ENCODE results near the gene TTLL11.
"Not testable (repeated sequence)": the region's sequence is repeated elsewhere in the genome, so short reads cannot be mapped to it uniquely, and the experiment has no call there.

Gene TTLL11

GRCh38 chr9:121807823-121808278 is 285.3 kb downstream of the TTLL11 start:
- no peak for DNase-seq

- DNase-seq: no peak
These were observed 285.9 kb downstream of the TTLL11 start for GRCh38 chr9:121807069-121807822.

GRCh38 chr9:121802753-121803152 is 290.4 kb downstream of the TTLL11 start:
- no peak for DNase-seq

- no peak for DNase-seq
These were observed 291.5 kb downstream of the TTLL11 start for GRCh38 chr9:121801579-121801978.

GRCh38 chr9:121800376-121800775 is 292.7 kb downstream of the TTLL11 start:
- DNase-seq: no peak

- DNase-seq: no peak
These were observed 294.2 kb downstream of the TTLL11 start for GRCh38 chr9:121798941-121799340.

GRCh38 chr9:121797081-121797480 is 296.0 kb downstream of the TTLL11 start:
- no peak for DNase-seq

GRCh38 chr9:121794334-121794733 is 298.8 kb downstream of the TTLL11 start:
- DNase-seq: not testable (repeated sequence)

GRCh38 chr9:121792476-121792875 is 300.6 kb downstream of the TTLL11 start:
- DNase-seq: not testable (repeated sequence)

- DNase-seq: no peak
These were observed 302.3 kb downstream of the TTLL11 start for GRCh38 chr9:121790841-121791240.

GRCh38 chr9:121788686-121789366 is 304.3 kb downstream of the TTLL11 start:
- no peak for DNase-seq

- no peak for DNase-seq
These were observed 306.1 kb downstream of the TTLL11 start for GRCh38 chr9:121786998-121787422.

- DNase-seq: no peak
These were observed 306.6 kb downstream of the TTLL11 start for GRCh38 chr9:121786543-121786948.

GRCh38 chr9:121785673-121786542 is 307.2 kb downstream of the TTLL11 start:
- no peak for DNase-seq

GRCh38 chr9:121784731-121785411 is 308.2 kb downstream of the TTLL11 start:
- no peak for DNase-seq

- no peak for DNase-seq
These were observed 309.3 kb downstream of the TTLL11 start for GRCh38 chr9:121783521-121784507.

- DNase-seq: no peak
These were observed 310.0 kb downstream of the TTLL11 start for GRCh38 chr9:121783111-121783510.

GRCh38 chr9:121782514-121783110 is 310.5 kb downstream of the TTLL11 start:
- DNase-seq: no peak

- DNase-seq: no peak
These were observed 311.2 kb downstream of the TTLL11 start for GRCh38 chr9:121781701-121782464.

- no peak for DNase-seq
These were observed 312.0 kb downstream of the TTLL11 start for GRCh38 chr9:121781145-121781548.

All from KG1 (cell line).